Endothelial cell of umbilical vein (primary cell): ENCODE measurements around the gene DYRK1B.

Source experiments
- JUN ChIP-seq: IDR thresholded peaks from 2 replicates; pipeline ENCODE4 v1.6.1; 2011; ENCODE audit warnings: borderline replicate concordance, low read depth; ENCODE audit not compliant: insufficient read length, insufficient read depth
- POLR2A ChIP-seq: IDR thresholded peaks from 2 replicates; pipeline ENCODE4 v1.6.1; 2012; ENCODE audit warnings: low read depth, mild to moderate bottlenecking, control low read depth, low read length
- TF ChIP-seq, protein P1 (sequence below), 2 donors: IDR thresholded peaks; 1 replicate in 1 of 2; 2 replicates in 1 of 2; pipeline ENCODE4 v1.5.1; 2011; ENCODE audit warnings: low read length in 2 of 2, mild to moderate bottlenecking in 2 of 2, moderate library complexity in 2 of 2, control low read depth in 1 of 2, inconsistent platforms in 1 of 2, low read depth in 1 of 2; ENCODE audit not compliant: insufficient read depth in 1 of 2; ENCODE audit errors: extremely low read depth in 1 of 2

DNA sequence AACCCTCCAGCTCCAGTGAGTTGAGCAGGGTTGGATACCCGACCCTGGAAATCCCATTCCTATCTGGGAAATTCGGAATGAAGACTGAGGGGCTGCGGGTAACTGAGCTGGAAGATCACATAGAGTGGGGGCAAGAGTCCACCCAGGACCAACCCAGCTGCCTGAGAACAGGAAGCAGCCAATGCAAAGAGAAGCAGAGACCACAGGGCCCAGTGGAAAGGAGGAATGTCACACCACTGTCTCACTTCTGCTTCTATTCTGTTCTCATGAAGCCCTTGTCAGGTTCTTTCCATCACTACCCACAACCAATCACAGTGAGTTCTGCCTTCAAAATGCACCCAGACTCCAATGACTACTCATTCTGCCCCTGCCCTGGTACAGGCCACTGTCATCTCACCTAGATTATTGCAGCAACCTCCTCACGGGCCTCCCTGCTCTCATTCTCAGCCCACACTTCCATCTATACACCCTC is 15.3 kb downstream of the DYRK1B start:
- TF ChIP-seq, protein P1, sequence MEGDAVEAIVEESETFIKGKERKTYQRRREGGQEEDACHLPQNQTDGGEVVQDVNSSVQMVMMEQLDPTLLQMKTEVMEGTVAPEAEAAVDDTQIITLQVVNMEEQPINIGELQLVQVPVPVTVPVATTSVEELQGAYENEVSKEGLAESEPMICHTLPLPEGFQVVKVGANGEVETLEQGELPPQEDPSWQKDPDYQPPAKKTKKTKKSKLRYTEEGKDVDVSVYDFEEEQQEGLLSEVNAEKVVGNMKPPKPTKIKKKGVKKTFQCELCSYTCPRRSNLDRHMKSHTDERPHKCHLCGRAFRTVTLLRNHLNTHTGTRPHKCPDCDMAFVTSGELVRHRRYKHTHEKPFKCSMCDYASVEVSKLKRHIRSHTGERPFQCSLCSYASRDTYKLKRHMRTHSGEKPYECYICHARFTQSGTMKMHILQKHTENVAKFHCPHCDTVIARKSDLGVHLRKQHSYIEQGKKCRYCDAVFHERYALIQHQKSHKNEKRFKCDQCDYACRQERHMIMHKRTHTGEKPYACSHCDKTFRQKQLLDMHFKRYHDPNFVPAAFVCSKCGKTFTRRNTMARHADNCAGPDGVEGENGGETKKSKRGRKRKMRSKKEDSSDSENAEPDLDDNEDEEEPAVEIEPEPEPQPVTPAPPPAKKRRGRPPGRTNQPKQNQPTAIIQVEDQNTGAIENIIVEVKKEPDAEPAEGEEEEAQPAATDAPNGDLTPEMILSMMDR (IDR thresholded peaks at IDR 0.05; ENCODE audit: extremely low read depth in 1 of 2, insufficient read depth in 1 of 2, low read depth in 1 of 2, low read length in 2 of 2), result no peak
- no peak for TF ChIP-seq JUN
- no peak for TF ChIP-seq POLR2A
